ENCODE results near the gene NCAPG2.

DNA sequence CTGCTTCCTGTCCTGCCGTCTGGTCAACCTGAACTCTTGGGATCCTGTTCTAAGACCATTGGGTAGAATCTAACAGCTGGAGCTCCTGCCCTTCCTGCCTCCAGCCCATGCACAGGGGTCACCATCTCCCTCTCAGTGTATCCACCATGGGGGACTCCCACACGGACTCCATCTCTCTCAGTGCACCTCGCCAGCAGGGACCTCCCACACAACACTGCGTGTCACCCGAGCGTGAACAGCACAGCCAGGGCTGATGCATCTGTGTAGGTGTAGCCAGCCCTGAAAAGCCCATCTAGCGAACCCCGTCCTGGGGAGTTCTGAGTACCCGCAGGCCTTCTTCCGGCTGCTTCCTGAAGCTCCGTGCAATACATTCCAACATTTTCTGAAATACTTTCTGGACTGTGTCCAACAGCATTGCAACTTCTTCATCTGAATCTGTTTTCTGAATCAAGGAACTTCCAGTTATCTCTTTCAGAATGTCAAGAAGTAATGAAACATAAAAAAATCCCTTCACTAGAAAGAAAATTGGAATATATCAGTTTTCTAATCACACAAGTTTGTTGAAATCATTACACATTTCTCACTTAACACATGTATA lies 52.5 kb downstream of the NCAPG2 start:
- TF ChIP-seq, protein P1, sequence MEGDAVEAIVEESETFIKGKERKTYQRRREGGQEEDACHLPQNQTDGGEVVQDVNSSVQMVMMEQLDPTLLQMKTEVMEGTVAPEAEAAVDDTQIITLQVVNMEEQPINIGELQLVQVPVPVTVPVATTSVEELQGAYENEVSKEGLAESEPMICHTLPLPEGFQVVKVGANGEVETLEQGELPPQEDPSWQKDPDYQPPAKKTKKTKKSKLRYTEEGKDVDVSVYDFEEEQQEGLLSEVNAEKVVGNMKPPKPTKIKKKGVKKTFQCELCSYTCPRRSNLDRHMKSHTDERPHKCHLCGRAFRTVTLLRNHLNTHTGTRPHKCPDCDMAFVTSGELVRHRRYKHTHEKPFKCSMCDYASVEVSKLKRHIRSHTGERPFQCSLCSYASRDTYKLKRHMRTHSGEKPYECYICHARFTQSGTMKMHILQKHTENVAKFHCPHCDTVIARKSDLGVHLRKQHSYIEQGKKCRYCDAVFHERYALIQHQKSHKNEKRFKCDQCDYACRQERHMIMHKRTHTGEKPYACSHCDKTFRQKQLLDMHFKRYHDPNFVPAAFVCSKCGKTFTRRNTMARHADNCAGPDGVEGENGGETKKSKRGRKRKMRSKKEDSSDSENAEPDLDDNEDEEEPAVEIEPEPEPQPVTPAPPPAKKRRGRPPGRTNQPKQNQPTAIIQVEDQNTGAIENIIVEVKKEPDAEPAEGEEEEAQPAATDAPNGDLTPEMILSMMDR (IDR thresholded peaks at IDR 0.05): no peak
- TF ChIP-seq POLR2AphosphoS5 (IDR thresholded peaks at IDR 0.05): no peak

All from transverse colon (tissue), 4 donors.